Dermis microvascular lymphatic vessel endothelial cell (primary cell): ENCODE data around the gene NDUFA12. TPM values are rescaled to one million over a fixed set of nuclear protein-coding genes. Genes with fewer than 3 reads are reported as not detected.
"Not testable (repeated sequence)": the region's sequence is repeated elsewhere in the genome, so short reads cannot be mapped to it uniquely, and the experiment has no call there.

Source experiments
- DNase-seq, 2 donors: peaks; one replicate each; pipeline versions ENCODE4 v3.0.0 to v3.0.0-alpha.2; 2010; ENCODE audit warnings: low read depth in 2 of 2
- total RNA-seq: library from RNA; depleted of rRNA; stranded (reverse); fragments of >200 nt; gene quantifications from 2 replicates; pipeline ENCODE4 v1.2.1, GENCODE V29; 2014

NDUFA12 gene
- 69.9 and 107 TPM in 2 replicates for total RNA-seq

GRCh38 chr12:95003213-95003920, at the start of gene NDUFA12:
NDUFA12 (minus strand) TSS chr12:95003697; CDS start chr12:95003680, 17 bp downstream.
- DNase-seq: peak; percentile 95 to 97

DNA sequence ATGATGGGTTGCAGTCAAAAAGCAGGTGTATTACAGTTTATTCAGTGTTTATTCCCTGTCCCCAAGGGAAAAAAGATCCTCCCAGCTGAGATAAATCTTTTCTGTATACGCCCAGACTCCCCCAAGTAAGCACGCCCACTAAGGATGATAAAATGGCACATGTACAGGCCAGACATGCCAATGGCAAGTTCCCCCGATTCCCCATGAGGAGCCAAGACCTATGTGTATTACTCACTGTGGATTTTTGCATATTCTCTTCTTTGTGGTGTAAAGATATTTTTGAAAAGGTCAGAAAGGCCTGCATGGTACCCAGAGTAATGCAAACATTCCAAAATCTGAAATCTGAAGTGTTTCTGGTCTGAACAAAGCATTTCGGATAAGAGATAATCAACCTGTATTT, 47.7 kb upstream of the NDUFA12 start:
- DNase-seq: no peak

DNA sequence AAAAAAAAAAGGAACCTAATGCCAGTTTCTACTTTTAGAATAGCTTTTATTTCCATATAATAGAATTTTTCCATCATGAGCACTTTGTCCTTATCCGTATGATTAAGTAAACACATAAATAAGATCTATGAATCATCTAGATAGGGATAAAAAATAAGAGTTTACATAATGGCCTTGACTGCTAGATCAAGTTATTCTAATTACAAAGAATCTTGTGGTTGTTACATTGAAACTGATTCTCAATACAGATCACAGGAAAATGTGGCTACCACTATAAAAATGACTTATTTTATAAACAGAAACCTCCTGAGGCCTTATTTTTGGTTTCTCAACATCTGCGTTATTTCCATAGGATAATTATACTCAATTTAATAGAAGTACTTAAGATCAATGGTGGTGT, 34.4 kb upstream of the NDUFA12 start:
- no peak for DNase-seq

DNA sequence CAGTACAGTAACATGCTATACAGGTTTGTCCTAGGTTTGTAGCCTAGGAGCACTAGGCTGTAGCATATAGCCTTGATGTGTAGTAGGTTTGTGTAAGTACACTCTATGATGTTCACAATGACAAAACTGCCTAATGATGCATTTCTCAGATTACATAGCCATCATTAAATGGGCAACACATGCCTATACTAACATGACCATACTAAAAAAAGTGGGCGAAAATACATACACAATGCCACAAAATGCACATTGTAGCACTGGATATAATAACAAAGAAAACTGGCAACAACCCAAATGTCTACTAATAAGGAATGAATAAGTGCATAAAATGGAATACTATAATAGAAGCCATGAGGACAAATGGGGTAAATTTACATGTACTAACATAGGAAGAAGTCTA, 31.3 kb upstream of the NDUFA12 start:
- no peak for DNase-seq

DNA sequence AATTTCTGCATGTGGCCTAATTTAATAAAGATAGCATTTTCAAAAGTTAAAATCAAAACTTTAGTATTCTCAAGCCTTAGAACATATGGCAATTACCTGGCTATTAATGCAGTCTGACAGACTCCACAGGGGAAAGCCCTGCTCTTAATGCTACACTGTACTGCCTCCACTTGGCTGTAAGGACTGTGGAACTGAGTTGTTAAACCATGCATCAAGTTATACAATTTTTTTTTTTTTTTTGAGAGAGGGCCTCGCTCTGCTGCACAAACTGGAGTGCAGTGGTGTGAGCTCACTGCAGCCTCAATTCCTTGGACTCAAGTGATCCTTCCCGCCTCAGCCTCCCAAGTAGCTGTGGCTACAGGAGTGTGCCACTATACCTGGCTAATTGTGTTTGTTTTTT, 19.0 kb upstream of the NDUFA12 start:
- DNase-seq: no peak

GRCh38 chr12:95017482-95017881, 14.0 kb upstream of the NDUFA12 start:
- DNase-seq: no peak

DNA sequence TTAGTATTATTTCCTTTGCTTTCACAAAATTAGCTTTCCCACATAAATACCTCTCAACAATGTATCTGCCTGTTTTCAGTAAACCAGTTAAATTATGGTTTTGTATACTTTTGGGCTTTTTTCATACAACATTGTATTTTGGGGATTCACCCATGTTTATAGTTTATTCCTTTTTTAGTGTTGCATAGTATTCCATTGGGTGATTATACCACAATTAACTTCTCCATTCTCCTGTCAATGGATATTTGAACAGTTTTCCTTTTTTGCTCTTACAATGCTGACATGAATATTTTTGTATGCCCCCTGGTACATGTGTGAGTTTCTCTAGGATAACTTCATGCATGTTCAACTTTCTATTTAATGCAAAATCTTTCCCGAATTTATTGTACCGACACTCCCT, 12.6 kb upstream of the NDUFA12 start:
- no peak for DNase-seq

DNA sequence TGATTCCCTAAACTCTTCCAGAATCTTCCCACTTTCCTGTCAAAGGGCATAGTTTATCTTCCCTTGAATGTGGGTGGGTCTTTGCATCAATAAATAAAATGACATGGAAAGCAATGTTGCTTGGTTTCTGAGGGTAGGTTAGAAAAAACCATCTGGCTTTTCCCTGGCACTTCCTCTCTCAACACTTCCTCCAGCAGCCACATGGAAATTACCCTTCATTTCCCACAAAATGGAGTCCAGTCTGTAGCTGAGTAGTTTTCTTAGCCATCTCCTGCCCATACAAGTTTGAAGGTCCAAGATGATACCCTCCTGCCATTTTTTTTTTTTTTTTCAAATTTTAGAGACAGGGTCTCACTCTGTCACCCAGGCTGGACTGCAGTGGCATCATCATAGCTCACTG, 11.1 kb upstream of the NDUFA12 start:
- no peak for DNase-seq

DNA sequence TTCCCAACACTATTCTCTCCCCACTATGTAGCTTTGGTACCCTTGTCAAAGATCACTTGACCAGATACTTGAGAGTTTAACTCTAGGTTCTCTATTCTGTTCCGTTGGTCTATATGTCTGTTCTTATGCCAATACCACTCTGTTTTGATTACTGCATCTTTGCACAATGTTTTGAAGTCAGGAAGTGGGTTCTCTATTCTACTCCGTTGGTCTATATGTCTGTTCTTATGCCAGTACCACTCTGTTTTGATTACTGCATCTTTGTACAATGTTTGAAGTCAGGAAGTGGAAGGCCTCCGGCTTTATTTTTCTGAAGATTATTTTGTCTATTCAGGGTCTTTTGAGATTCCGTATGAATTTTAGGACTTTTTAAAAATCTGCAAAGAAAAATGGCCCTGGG, 2.7 kb upstream of the NDUFA12 start:
- no peak for DNase-seq

DNA sequence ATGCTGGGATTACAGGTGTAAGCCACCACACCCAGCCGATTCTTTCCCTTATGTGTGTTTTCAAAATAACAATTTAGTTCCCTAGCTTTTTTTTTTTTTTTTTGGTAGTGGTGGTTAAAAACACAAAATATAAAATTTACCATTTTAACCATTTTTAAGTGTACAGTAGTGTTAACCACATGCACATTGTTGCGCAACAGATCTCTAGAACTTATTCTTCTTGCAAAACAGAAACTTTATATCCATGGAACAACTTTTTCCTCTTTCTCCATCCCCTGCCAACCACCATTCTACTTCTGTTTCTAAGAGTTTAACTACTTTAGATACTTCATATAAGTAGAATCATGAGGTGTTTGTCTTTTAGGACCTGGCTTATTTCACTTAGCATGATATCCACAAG, 1.1 kb upstream of the NDUFA12 start:
- no peak for DNase-seq

DNA sequence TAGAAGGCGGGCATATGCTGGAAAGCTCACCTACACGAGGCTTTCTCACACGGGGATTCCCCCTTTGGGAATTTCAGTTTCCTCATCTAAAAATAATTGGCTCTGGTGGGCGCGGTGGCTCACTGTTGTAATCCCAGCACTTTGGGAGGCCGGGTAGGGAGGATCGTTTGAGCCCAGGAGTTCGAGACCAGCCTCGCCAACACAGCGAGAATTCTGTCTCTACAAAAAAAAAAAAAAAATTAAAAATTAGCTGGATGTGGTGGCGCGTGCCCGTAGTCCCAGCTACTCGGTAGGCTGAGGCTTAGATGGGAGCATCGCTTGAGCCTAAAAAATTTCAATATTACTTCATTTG, 400 bp upstream of the NDUFA12 start:
- DNase-seq: no peak

DNA sequence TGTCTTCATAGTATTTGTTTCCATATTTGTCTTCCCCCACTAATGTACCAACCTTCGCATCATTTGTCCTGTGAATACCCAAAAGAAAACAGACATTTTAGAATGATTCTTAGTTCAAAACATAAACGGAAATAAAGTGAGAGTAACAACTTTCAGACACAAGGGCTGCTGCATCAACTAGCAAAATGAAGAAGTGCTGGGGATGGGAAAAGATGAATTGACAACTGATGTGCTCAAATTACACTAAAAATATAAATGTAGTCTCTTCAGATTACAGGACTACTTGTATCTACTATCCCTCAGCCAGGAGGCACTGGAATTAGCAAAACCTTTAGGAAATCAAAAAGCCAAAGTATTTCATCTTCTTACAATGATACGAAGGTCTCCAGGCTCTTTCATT, 743 bp downstream of the NDUFA12 start:
- DNase-seq: peak in 1 of 2 donors; percentile 8

DNA sequence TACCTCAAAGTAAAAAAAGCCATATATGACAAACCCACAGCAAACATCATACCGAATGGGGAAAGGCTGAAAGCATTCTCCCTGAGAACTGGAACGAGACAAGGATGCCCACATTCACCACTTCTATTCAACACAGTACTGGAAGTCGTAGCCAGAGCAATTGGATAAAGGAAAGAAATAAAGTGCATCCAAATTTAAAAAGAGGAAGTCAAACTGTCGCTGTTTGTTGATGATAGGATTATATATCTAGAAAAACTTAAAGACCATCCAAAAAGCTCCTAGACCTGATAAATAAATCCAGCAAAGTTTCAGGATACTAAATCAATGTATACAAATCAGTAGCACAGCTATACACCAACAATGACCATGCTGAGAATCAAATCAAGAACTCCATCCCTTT, 5.2 kb downstream of the NDUFA12 start:
- no peak for DNase-seq

GRCh38 chr12:94997726-94998125, 5.8 kb downstream of the NDUFA12 start:
- DNase-seq: no peak

DNA sequence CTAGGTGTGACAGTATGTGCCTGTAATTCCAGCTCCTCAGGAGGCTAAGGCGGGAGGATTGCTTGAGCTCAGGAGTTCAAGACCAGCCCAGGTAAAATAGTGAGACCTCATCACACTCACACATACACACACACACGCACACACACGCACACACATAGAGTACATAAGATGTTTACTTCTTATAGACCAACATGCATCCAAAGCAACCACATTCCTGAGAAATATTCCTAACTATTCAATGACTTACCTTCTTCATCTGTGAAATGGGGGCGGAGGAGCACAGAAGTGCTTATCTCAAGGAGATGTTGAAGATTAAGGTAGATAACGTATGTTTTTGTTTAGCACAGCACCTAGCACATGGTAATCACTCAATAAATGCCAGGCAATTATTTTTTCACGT, 6.4 kb downstream of the NDUFA12 start:
- DNase-seq: no peak

DNA sequence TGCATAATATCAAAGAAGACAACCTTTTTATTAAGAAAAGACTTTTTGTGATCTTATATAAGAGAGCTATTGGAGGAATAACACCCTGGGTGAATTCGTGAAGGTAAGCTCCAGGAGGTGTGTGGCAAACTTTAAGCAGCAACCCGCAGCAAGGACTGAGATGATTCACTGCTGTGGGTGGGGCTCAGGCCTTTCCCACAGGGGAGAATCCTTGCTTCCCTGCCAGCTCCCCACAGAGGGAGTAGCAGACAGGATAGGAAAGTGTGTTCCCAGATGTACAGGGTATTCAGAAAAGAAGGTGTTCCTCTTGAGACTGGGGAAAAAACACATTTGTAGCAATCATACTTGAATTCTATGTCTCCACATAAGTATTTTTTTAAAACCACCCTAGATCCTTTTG, 9.2 kb downstream of the NDUFA12 start:
- DNase-seq: peak in 1 of 2 donors; percentile 25

DNA sequence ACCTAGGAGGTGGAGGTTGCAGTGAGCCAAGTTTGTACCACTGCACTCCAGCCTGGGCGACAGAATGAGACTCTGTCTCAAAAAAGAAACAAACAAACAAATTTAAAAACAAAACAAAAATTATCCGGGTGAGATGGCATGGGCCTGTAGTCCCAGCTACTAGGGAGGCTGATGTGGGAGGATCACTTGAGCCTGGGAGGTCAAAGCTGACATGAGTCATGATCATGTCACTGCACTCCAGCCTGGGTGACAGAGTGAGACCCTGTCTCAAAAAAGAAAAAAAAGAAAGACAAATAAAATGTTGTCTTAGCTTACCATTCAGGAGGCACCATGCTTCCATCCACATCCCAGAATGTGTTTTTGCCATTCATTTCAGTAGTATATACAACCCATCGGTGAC, 9.6 kb downstream of the NDUFA12 start:
- DNase-seq: not testable (repeated sequence)

- no peak for DNase-seq
Observed at GRCh38 chr12:94990222-94990621, 13.3 kb downstream of the NDUFA12 start.

- DNase-seq: no peak
Observed at GRCh38 chr12:94988471-94988870, 15.0 kb downstream of the NDUFA12 start.

GRCh38 chr12:94987801-94988200, 15.7 kb downstream of the NDUFA12 start:
- no peak for DNase-seq

DNA sequence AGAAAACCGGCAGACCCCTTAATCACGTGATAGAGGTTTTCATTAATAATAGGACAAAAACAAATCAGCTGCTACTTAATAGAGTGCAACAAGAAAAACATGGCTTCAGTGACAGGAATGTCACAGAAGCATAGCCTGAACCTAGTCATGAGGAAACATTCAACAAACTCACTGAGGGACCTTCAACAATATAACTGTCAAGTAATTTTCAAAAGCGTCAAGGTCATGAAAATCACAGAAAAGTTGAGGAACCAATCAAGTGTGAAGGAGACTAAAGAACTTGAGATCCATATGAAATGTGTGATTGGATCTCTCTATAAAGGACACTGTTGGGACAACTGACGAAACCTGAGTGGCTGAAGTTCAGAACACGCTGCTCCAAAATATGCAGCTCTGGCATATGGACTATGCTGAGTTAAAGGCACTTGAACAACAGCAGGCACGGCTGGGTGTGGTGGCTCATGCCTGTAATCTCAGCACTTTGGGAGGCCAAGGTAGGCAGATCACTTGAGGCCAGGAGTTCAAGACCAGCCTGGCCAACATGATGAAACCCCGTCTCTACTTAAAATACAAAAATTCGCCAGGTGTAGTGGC, 16.3 kb downstream of the NDUFA12 start:
- no peak for DNase-seq

DNA sequence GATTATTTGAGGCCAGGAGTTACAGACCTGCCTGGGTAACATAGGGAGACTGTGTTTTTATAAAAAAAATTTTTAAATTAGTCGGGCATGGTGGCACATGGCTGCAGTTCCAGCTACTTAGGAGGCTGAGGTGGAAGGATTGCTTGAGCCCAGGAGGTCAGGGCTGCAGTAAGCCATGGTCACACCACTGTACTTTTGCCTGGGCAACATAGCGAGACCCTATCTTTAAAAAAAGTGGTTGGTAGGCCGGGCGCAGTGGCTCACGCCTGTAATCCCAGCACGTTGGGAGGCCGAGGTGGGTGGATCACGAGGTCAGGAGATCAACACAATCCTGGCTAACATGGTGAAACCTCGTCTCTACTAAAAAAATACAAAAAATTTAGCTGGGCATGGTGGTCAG, 18.4 kb downstream of the NDUFA12 start:
- not testable (repeated sequence) for DNase-seq

DNA sequence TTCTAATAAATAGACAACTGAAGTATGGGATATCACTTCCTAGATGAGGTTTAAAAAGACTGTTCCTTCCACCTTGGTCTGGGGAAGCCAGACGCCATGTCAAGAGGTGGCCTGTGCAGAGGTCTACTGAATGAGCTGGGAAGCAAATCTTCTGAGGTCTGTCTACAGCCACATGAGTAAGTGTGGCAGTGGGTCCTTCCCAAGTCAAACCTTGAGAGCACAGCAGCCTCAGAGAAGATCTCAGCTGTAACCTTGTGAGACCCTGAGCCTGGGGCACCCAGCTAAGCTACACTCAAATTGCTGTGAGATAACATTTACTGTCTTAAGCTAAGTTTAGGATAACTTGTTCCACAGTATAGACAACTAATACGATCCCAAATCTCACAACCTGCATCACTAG, 20.2 kb downstream of the NDUFA12 start:
- no peak for DNase-seq

GRCh38 chr12:94982456-94982855, 21.0 kb downstream of the NDUFA12 start:
- DNase-seq: no peak
